Neural crest cell (in vitro differentiated cells): ENCODE measurements around the gene PRPSAP2. TPM values are rescaled to one million over a fixed set of nuclear protein-coding genes. Genes with fewer than 3 reads are reported as not detected.

Experiments used
- DNase-seq: peaks from one replicate; pipeline ENCODE4 v3.0.0; 2021; ENCODE audit warnings: low read depth, mixed read lengths, low spot score
- H3K27ac Mint-ChIP-seq: one replicate; pipeline ENCODE4 v1.8.0; 2021; ENCODE audit warnings: mild to moderate bottlenecking, mixed read lengths; ENCODE audit not compliant: unreplicated experiment
- H3K27me3 Mint-ChIP-seq: 2 replicates; pipeline ENCODE4 v1.8.0; 2021; ENCODE audit warnings: low read depth, mild to moderate bottlenecking, mixed read lengths
- H3K36me3 Mint-ChIP-seq: 2 replicates; pipeline ENCODE4 v1.8.0; 2021; ENCODE audit warnings: low read depth, mild to moderate bottlenecking, mixed read lengths
- H3K4me1 Mint-ChIP-seq: 2 replicates; pipeline ENCODE4 v1.8.0; 2021; ENCODE audit warnings: mixed read lengths
- H3K4me3 Mint-ChIP-seq: one replicate; pipeline ENCODE4 v1.8.0; 2021; ENCODE audit warnings: mild to moderate bottlenecking, mixed read lengths
- H3K9me3 Mint-ChIP-seq: 2 replicates; pipeline ENCODE4 v1.8.0; 2021; ENCODE audit warnings: mixed read lengths
- total RNA-seq: library from RNA; stranded (reverse); gene quantifications from 2 replicates; pipeline ENCODE4 v1.2.1, GENCODE V29; 2021
- TF ChIP-seq, protein P1 (sequence below): fragments of 200-600 bp; sonication (generic); conservative IDR thresholded peaks from 2 replicates; pipeline ENCODE4 v1.5.0; 2021; ENCODE audit warnings: antibody characterized with exemption, mild to moderate bottlenecking

PRPSAP2 gene
- total RNA-seq, 1 donor from 2014 or later = 72.4 TPM

DNA sequence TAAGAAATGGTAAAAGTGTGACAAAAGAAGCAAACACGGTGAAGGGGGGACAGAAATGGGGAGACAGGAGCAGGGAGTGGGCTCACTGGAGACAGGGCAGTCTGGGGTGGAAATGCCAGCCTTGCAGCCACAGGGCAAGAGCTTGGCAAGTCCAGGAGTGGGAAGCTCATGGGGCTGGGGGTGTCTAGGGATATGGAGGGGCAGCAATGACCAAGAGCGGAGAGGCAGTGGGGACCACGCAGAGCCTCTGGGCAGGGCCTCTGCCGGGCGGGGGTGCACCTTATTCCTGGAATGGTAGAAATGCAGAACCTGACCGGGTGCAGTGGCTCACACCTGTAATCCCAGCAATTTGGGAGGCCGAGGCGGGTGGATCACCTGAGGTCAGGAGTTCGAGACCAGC is 106.6 kb downstream of the PRPSAP2 start:
- peaks cover 13% of the 10 kb centered on the region for H3K4me1 Mint-ChIP-seq
- no peaks in the 10 kb centered on the region for H3K9me3 Mint-ChIP-seq
- no peak for DNase-seq
- no peaks in the 10 kb centered on the region for H3K27me3 Mint-ChIP-seq
- H3K4me3 Mint-ChIP-seq = no peak overlapping the region
- H3K36me3 Mint-ChIP-seq = no peaks in the 10 kb centered on the region
- no peak overlapping the region for H3K27ac Mint-ChIP-seq
- TF ChIP-seq, protein P1, sequence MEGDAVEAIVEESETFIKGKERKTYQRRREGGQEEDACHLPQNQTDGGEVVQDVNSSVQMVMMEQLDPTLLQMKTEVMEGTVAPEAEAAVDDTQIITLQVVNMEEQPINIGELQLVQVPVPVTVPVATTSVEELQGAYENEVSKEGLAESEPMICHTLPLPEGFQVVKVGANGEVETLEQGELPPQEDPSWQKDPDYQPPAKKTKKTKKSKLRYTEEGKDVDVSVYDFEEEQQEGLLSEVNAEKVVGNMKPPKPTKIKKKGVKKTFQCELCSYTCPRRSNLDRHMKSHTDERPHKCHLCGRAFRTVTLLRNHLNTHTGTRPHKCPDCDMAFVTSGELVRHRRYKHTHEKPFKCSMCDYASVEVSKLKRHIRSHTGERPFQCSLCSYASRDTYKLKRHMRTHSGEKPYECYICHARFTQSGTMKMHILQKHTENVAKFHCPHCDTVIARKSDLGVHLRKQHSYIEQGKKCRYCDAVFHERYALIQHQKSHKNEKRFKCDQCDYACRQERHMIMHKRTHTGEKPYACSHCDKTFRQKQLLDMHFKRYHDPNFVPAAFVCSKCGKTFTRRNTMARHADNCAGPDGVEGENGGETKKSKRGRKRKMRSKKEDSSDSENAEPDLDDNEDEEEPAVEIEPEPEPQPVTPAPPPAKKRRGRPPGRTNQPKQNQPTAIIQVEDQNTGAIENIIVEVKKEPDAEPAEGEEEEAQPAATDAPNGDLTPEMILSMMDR = no peak

DNA sequence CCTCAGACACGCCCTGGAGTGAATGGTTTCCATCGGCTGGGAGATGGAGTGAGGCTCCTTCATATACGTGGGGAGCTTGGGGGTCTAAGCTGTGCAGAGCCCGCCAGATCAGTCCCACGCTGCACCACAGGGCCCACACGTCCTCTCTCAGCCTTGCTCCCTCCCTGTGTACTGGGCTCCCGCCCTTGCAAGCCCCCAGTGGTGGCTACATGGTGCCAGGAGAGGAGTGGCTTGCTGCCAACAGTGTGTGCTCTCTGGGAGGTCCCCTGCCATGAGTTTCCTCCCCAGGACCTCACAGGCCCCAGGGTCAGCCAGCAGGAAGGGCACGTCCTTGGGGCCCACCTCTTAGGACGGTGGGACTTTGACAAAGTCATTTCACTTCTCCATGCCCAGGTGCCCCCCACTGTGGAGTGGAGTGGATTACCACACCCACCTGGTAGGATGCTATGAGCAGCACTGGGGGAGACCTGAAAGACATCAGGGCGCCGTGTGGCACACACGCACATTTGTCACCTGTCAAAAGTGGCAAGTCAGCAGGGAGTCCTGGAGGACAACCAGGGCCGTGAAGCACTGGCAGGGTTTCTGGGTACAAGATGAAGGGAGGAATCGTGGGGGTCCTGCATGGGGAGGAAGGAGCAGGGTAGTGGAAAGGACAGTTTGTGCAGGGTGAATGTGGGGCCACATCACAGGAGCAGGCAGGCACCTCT is 107.8 kb downstream of the PRPSAP2 start:
- H3K27me3 Mint-ChIP-seq = no peaks in the 10 kb centered on the region
- H3K36me3 Mint-ChIP-seq = no peaks in the 10 kb centered on the region
- H3K27ac Mint-ChIP-seq = no peak overlapping the region
- no peak overlapping the region for H3K4me3 Mint-ChIP-seq
- TF ChIP-seq, protein P1 = no peak
- DNase-seq = no peak
- peaks cover 13% of the 10 kb centered on the region for H3K4me1 Mint-ChIP-seq
- no peaks in the 10 kb centered on the region for H3K9me3 Mint-ChIP-seq

DNA sequence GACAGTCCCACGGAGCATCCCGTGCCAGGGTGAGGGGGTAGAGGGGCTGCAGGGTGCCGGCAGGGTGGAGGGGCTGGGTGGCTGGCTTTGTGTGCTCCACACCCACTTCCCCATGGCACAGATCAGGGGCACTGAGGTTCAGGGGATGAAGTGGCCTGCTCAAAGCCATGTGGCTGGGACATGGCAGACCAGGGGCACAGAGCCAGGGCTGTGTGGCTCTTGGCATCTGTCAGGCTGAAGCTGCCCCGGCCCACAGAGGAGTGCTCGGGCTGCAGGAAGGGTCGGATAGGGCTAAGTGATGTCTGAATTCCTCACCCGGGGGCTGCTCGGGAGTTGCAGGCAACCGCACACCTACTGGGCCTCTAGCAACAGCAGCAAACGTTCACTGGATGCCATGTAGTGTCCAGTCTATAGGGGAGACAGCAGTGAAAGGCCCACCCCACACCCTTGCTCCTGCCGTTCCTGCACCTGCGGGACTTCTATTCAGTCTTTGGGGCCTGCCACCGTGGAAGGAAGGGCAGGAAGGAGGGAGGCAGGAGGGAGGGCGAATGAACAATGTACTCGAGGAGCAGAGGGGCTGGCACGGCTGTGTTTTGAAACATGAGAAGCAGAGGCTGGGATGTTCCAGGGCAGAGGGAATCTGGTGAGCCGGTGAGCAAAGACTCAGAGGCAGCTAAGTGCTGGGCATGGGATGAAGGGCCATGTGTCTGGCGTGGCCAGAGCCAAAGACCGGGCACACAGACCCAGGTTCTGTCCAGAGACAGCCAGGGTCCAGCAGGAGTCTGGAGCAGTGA is 109.1 kb downstream of the PRPSAP2 start:
- no peak for DNase-seq
- no peak overlapping the region for H3K4me3 Mint-ChIP-seq
- TF ChIP-seq, protein P1 = no peak
- H3K27ac Mint-ChIP-seq = peak overlapping the region; percentile 93
- no peaks in the 10 kb centered on the region for H3K36me3 Mint-ChIP-seq
- H3K9me3 Mint-ChIP-seq = no peaks in the 10 kb centered on the region
- H3K27me3 Mint-ChIP-seq = no peaks in the 10 kb centered on the region
- peaks cover 13% of the 10 kb centered on the region for H3K4me1 Mint-ChIP-seq

DNA sequence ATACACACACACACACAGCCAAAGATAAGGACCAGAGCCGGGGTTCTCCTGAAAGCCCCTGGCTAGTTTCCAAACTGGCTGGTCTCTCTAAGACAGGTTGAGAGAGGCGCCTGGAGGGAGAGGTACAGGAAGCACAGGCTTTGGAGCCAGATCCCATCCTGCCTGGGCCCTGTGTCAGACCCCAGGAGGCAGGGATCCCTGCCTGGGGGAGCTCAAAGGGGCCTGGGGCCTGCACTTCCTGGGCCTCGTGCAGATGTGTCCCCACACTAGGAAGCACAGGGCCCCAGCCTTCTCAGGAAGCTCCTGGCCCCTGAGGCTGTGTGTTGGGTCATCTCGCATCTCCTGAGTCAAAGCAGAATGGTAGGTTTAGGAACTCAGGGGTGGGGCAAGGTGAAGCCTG is 110.0 kb downstream of the PRPSAP2 start:
- no peaks in the 10 kb centered on the region for H3K9me3 Mint-ChIP-seq
- DNase-seq = no peak
- TF ChIP-seq, protein P1 = no peak
- H3K4me3 Mint-ChIP-seq = no peak overlapping the region
- no peak overlapping the region for H3K27ac Mint-ChIP-seq
- peaks cover 7% of the 10 kb centered on the region for H3K4me1 Mint-ChIP-seq
- no peaks in the 10 kb centered on the region for H3K36me3 Mint-ChIP-seq
- no peaks in the 10 kb centered on the region for H3K27me3 Mint-ChIP-seq

DNA sequence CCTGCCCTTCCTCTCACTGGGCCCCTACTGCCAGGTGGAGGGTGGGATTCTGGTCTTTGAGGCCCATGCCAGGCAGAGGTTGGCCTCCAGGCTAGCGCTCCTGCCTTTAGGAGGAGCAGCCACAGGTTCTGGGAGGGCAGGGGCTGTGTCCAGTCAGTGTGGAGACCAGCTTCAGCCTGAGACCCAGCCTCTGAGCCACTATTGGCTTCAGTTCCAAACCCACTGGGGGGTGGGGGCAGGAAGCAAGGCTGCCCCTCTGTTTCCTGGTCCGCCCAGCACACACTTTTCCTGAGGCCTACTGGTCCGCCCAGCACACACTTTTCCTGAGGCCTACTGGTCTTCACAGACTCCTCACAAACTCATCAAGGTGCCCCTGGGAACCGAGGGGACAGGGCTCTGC is 110.4 kb downstream of the PRPSAP2 start:
- H3K4me1 Mint-ChIP-seq = peaks cover 7% of the 10 kb centered on the region
- no peaks in the 10 kb centered on the region for H3K27me3 Mint-ChIP-seq
- H3K9me3 Mint-ChIP-seq = no peaks in the 10 kb centered on the region
- no peak for DNase-seq
- H3K36me3 Mint-ChIP-seq = no peaks in the 10 kb centered on the region
- no peak overlapping the region for H3K27ac Mint-ChIP-seq
- TF ChIP-seq, protein P1 = no peak
- H3K4me3 Mint-ChIP-seq = no peak overlapping the region
